Fibroblast of skin of right biceps (primary cell): ENCODE results near the gene AP5S1.
A peak's percentile ranks its signal among the peaks of the same experiment; 100 is the strongest.

Experiments used
- DNase-seq: peaks from one replicate; pipeline ENCODE4 v3.0.0-alpha.2; 2013

AP5S1 gene

DNA sequence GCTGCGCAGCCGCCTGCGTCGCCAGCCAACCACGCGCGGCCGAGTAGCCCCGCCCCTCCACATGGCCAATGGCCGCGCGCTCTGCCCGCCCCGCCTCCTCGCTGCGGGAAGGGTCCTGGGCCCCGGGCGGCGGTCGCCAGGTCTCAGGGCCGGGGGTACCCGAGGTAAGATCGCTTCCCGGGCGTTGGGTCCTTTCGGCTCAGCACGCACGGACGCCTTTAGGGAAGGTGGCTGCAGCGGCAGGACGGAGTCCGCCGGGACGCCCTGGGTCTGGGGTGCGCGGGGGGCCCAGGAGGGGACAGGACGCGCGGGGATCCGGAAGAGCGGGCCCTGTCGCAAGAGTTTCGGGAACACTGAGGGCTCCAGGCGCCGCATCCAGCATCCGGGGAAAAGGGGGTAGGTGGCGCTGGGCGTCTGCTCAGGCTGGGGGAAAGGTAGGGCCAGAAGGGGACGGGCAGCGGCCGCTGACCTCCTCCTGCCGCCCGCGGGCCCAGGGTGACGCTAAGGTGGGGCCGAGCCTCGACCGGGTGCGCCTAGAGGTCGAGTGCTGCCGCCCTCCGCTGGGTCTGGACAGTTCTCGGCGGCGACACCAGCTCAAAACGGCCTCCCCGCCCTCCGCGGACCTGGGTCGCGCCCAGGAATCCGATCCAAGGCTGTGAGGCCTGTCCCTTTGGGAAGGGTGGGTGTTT is 26.5 kb downstream of the AP5S1 start, which contains the start of gene MAVS:
Gene MAVS (plus strand): TSS at position 95 of the 689 bp plus-strand sequence. CDS start 7,791 bp downstream, outside the sequence.
- DNase-seq = peak; percentile 79

DNA sequence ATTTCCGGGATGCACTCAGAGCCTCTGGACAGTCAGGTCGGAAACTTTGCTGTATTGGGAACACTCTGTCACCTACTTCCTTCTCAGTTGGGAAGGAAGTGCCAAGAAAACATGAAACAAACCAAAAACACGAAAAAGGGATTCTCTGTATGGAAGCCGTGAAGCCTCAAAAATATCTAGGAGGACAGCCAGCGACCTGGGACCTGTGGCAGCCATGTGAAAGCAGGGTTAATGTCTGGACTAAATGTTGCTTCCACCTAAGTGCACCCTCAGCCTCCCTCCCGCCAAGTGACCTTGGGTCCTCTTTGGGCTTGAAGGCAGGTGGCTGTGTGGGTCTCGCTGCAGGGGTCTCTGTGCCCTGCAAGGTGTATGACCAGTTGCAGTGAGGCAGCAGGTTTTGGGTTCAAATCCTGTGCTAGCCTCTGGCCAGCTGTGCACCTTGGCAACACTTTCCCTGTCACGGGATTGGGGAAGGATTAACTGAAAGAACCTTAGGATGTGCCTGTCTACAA is 27.1 kb downstream of the AP5S1 start:
- DNase-seq = no peak

DNA sequence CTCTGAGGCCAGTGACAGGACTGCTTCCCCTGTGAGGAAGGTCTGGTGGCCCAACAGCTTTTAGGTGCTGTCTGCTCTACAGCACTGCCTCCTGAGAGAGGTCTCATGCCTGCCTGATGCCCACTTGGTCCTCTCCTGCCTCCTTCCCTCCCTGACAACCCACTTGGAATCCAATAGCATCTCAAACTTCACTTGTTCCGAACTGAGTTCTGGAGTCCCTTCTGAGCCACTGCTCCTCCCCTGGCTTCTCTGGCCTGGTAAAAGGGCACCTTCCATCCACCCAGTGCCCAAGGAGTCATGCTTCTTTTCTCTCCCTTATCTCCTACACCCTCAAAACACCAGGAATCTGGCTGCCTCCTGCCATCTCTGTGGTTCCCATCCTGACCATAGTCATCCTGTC is 28.2 kb downstream of the AP5S1 start:
- no peak for DNase-seq

DNA sequence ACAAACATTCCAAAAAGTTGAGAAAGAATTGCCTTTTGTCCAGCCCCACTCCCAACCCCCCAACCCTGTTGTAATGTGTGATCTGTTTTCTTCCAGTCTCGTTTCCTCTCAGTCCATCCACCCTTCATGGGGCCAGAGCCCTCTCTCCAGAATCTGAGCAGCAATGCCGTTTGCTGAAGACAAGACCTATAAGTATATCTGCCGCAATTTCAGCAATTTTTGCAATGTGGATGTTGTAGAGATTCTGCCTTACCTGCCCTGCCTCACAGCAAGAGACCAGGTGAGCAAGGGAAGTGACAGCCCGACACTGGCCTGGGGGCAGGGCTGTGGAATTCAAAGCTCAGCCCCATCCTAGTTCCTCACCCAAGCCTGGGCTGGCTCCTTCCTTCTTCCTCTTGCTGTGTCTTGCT is 34.1 kb downstream of the AP5S1 start:
- no peak for DNase-seq

DNA sequence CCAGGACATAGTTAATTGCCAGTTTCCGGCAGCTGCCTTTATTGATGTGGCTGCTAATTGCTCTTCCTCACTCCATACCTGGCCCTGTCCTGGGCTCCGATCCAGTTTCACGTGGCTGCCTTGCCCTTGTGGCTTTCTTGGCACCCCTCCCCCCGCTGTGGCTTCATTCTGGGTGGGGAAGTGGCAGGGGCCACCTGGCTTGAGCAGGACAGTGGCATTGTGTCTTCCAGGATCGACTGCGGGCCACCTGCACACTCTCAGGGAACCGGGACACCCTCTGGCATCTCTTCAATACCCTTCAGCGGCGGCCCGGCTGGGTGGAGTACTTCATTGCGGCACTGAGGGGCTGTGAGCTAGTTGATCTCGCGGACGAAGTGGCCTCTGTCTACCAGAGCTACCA is 37.1 kb downstream of the AP5S1 start:
- no peak for DNase-seq

DNA sequence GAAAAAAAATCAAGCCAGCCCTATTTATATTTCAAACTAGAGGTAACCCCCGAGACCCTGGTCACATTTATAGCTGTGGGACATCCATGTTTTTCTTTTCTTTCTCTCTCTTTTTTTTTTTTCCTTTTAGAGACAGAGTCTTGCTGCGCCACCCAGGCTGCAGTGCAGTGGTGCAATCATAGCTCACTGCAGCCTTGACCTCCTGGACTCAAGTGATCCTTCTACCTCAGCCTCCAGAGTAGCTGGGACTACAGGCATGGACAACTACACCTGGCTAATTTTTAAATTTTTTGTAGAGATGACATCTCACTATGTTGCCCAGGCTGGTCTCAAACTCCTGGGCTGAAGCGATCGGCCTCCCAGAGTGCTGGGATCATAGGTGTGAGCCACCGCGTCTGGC is 38.3 kb downstream of the AP5S1 start:
- DNase-seq = no peak

DNA sequence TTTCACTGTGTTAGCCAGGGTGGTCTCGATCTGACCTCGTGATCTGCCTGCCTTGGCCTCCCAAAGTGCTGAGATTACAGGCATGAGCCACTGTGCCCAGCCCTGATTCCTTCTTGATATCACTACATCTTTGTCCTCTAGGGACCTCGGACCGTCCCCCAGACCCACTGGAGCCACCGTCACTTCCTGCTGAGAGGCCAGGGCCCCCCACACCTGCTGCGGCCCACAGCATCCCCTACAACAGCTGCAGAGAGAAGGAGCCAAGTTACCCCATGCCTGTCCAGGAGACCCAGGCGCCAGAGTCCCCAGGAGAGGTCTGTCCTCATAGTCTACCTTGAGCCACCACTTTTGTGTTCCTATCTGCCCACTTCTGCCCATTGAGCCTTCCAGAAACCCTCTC is 40.8 kb downstream of the AP5S1 start:
- DNase-seq = no peak

DNA sequence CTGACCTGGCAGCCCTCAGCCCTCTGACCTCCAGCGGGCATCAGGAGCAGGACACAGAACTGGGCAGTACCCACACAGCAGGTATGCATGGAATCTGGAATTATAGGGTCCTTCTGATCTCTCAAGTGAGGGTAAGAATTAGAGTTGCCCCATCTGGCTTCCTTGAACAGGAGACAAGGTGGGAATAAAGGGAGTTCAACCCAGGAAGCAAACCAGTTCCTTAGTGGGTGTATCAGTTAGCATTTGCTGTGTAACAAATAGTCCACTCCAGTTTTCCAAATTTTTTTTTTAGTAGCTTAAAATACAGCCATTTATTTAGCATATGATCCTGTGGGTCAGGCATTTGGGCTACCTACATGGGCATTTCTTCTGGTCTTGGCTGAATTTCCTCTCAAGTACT is 42.0 kb downstream of the AP5S1 start:
- DNase-seq = no peak

DNA sequence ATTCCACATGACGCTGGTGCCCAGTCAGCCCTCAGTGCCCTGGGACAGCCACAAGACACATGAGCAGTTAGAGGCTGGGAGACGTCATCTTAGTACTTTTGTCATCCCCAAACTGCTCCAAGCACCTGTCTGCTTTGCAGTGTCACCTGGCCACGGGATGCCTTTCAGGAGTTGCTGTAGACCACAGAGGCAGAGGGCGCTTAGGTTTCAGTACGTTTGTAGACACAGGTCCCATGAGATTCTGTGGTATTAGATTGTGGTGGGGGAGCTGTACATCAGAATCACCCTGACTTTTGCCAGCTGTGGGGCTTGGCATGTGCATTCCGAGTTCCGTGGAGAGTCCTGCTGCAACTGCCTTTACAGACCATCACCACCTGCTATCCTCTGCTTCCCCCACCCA is 43.0 kb downstream of the AP5S1 start:
- DNase-seq = no peak

DNA sequence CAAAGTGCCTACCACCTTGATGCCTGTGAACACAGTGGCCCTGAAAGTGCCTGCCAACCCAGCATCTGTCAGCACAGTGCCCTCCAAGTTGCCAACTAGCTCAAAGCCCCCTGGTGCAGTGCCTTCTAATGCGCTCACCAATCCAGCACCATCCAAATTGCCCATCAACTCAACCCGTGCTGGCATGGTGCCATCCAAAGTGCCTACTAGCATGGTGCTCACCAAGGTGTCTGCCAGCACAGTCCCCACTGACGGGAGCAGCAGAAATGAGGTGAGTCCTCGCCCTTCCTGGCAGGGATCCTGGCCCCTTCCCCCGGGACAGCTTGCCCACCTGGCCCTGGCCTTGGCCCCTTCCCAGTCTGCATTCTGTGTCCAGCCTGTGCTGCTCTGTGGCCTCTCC is 44.2 kb downstream of the AP5S1 start:
- DNase-seq = no peak

DNA sequence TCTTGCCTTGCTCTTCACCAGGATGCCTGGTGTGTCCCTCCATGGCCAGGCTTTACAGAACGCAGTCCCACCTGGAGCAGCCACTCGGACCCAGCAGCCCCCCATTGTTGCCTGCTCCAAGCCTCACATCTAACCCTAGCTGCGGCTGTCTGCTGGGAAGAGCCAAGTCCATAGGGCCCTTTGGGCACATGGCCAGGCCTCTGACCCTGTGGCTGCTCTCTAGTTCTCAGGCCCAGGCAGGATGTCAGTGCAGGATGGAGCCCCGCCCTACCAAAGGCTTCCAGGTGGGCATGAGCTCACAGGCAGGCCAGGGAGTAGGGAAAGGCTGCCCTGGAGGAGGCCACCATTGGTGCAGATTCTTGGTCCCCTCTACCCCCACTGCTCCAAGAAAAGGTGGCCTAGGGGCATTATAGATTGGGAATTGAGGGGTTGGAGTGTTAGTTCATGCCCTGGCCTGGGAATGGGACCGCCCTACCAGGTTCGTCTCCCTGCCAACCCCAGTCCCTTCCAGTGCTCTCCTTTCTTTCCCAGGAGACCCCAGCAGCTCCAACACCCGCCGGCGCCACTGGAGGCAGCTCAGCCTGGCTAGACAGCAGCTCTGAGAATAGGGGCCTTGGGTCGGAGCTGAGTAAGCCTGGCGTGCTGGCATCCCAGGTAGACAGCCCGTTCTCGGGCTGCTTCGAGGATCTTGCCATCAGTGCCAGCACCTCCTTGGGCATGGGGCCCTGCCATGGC is 45.0 kb downstream of the AP5S1 start:
- DNase-seq = no peak

DNA sequence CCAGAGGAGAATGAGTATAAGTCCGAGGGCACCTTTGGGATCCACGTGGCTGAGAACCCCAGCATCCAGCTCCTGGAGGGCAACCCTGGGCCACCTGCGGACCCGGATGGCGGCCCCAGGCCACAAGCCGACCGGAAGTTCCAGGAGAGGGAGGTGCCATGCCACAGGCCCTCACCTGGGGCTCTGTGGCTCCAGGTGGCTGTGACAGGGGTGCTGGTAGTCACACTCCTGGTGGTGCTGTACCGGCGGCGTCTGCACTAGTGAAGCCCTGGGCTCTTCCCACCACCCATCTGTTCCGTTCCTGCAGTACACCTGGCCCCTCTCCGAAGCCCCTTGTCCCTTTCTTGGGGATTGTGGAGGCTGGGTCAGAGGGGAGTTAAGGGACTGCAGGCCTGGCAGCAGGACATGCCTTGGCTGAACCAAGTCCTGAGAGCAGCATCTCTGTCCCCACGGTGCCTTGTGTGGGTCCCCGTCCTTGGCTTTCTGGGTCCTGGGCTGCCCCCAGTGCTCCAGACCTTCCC is 45.6 kb downstream of the AP5S1 start:
- DNase-seq = no peak

DNA sequence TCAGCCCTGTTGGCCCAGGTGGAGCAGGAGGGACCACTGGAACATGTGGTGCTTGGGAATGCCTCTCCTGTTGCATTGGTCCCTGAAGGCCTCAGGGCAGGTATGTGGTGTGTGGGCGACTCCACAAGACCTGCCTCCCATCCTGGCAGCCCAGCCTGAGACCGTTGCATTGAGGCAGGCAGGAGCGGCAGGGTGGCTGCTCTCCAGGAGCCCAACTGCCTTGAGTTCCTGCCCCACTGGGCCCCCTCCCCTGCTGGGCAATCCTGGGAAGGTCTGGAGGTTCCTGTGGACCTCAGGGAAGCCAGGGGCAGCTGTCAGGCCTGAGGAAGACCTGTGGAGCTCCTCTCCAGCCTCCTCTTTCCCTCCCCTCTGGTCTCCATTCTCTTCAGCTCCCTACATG is 46.1 kb downstream of the AP5S1 start:
- no peak for DNase-seq

DNA sequence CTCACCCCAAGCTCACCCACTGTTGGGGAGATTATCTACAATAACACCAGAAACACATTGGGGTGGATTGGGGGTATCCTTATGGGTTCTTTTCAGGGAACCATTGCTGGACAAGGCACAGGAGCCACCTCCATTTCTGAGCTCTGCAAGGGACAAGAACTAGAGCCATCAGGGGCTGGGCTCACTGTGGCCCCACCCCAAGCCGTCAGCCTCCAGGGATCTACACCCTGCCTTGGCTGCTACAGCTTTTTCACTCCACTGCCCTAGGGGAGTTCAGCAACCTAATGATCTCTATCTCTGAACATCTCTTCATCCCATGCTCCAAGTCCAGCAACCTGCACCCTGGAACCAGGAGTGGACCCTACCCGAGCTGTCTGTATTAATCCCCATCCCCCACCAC is 47.5 kb downstream of the AP5S1 start:
- DNase-seq = no peak

DNA sequence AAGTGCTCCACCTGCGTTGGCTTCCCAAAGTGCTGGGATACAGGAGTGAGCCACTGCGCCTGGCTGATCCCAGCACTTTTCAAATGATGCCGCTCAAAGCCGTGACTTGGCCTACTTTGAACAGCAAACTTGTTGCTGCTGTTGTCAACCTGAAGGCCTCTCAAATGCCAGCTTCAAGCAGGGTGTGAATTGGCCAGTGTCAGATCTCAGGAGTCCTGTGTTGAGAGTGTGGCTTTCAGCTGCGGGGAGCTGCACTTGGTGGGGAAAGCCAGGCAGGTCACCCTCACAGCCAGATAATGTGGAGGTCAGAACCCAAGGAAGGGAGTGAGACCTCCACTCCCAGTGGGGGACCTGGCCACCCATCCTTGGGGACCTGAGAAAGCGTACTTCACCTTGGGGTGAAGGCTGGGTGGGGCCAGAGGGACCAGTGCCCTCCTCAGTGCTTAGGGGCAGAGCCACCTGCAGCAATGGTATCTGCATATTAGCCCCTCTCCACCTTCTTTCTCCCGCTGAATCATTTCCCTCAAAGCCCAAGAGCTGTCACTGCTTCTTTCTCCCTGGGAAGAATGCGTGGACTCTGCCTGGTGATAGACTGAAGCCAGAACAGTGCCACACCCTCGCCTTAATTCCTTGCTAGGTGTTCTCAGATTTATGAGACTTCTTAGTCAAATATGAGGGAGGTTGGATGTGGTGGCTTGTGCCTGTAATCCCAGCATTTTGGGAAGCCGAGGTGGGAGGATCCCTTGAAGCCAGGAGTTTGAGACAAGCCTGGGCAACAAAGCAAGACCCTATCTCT is 49.7 kb downstream of the AP5S1 start:
- DNase-seq = no peak

DNA sequence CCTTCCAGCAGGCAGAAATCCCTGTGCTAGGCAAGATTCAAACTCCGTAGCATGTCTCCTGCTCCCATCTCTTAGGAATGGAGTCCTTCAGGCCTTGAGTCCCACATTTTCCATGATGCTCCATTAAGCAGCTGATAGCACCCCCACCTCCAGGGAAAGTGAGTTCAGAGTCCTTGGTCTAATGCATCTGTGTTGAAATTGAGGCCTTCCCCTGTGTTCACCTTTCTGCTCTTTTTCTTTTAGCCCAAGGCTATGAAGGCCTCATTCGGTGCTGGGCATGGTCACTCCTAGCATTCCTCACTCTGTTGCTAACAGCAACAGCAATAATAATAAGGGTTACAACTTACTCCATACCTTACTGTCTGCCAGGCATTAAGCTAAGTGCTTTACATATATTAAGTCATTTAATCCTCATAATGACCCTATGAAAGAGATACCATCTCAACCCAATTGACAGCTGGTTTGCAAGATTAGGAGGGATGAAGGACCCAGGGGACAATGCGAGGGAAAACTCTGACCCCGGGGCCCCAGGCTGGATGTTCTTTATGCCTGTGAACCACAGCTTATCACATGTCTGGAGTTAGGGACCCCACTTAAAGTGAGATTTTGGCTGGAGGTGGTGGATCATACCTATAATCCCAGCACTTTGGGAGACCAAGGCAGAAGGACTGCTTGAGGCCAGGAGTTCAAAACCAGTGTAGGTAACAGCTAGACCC is 51.4 kb downstream of the AP5S1 start:
- no peak for DNase-seq

DNA sequence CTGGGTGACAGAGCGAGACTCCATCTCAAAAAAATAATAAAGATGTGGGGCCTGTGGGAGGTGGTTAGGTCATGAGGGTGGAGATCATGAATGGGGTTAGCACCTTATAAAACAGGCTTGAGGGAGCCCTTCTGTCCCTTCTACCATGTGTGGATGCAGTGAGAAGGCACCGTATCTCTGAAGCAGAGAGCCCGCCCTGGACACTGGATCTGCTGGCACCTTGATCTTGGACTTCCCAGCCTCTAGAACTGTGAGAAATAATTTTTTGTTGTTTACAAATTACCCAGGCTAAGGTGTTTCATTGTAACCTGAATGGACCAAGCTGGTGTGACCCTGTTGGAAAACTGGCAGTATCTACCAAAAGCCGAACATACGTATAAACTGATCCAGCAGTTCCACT is 53.2 kb downstream of the AP5S1 start:
- DNase-seq = no peak

DNA sequence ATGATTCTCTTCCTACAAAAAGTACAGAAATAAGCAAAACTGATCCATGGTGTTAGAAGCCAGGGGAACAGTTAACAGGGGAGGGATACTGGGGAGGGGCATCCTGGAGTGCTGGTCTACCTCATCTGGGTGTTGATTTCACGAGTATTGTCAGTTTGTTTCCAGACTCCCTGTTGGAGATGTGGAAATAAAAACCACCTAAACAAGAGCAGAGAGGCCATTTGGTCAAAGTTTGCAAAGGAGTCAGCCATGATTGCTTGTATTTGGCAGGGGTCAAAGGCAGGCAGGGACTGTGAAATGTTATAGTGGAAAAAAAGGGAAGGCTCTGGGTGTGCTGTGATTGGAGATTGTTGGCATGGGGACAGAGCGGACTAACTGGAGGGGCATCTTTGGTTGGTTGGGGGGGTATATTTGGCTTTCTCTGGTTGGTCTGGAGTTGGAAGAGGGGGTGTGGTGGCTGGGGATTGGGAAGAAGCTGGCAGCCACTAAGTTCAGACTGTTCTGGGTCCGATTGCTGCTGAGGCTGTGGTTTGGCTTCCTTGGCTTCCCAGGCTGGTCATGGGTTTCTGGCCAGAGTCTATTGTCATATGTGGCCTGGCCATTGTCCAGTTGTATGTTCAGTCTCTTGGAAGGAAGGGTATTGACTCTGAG is 54.0 kb downstream of the AP5S1 start:
- no peak for DNase-seq

DNA sequence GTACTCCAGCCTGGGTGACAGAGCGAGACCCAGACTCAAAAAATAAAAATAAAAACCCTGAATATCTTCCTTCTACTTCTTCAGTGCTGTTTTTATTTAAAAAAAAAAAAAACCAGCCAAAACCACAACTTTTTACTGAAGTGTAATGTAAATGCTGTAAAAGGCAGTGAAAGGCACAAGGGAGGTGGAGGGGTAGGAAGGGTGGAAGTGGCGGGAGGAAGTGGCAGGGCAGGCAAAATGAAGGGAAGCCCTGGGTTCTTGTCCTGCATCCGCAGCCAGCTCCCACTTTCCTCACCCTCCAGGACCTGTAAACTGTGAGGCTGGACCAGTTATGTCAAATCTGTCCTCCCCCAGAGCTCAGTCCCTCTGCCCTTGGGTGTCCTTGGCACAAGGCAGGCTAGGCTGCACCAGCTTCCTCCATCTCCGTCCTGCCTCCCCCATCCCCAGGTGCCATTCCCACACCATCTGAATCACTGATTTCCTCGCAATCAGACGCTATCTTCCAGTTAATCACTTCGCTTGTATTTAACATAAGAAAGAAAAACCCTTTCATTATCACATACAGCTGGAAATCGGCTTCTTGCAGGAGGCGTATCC is 55.1 kb downstream of the AP5S1 start:
- DNase-seq = no peak

DNA sequence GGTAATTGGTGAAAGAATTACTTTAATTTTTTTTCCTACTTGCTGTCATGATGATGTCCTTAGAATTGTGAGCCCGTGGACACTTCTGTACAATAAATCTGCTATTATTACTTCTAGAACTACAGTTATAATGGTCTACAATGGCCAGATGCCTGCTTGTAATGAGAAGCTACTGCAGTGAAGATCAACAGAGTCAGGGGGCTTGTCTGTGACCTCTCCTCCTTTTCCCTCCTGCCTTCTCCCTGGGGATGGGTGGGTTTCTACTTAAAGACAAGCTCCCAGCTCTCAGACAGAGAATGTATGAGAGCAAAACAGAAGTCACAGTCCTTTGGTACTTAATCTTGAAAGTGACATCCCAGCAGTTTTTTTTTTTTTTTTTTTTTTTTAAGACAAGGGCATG is 55.7 kb downstream of the AP5S1 start:
- DNase-seq = no peak

DNA sequence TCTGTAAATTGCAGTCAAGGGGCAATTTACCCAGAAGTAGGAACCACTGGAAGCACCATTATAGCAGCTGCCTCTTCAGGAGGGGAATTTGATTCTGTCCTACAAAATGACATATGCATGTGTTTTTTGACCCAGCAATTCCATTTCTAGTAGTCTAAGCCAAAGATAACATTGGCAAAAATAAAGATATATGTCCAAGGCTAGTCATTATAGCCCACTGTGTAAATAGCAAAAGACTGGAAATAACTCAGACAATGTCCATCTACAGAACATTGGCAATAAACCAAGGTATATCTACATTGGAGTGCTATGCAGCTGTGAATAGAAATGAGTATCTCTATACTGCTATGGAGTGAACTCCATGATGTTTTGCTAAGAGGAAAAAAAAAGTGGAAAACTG is 56.3 kb downstream of the AP5S1 start:
- DNase-seq = no peak
